ENCODE data around the gene DUSP7.

GRCh38 chr3:52092271-52092660 lies 35.9 kb upstream of the DUSP7 start:
- TF ChIP-seq CTCF (IDR thresholded peaks at IDR 0.05 in 2 of 3, conservative IDR thresholded peaks at IDR 0.05 in 1 of 3; ENCODE audit: insufficient read depth in 2 of 3, low read depth in 1 of 3, low read length in 3 of 3) (no peak), ZHX1 (conservative IDR thresholded peaks at IDR 0.05; ENCODE audit: low read length) (no peak), JUNB (CRISPR knock-in tag; conservative IDR thresholded peaks at IDR 0.05) (no peak), NFATC3 (IDR thresholded peaks at IDR 0.05) (no peak), MCM5 (IDR thresholded peaks at IDR 0.05; ENCODE audit: low read depth) (no peak), ZNF407 (IDR thresholded peaks at IDR 0.05; ENCODE audit: low read depth) (no peak), NR3C1 (CRISPR knock-in tag; IDR thresholded peaks at IDR 0.05) (no peak), POLR2AphosphoS5 (IDR thresholded peaks at IDR 0.05; ENCODE audit: control insufficient read depth, insufficient read depth, low read depth, low read length) (no peak), ESRRA (IDR thresholded peaks at IDR 0.05; ENCODE audit: borderline replicate concordance, low read depth) (no peak), EP300 (IDR thresholded peaks at IDR 0.05; ENCODE audit: low read length) (no peak), L3MBTL2 (IDR thresholded peaks at IDR 0.05) (no peak), MTA2 (IDR thresholded peaks at IDR 0.05; ENCODE audit: low read depth) (no peak), POLR2A (conservative IDR thresholded peaks at IDR 0.05) (no peak), MYC (IDR thresholded peaks at IDR 0.05; ENCODE audit: low read depth, low read length) (no peak), MYC (CRISPR knock-in tag; IDR thresholded peaks at IDR 0.05; ENCODE audit: borderline replicate concordance, low read depth) (no peak)
